ENCODE results near the gene BAD. TPM values are rescaled to one million over a fixed set of nuclear protein-coding genes. Genes with fewer than 3 reads are reported as not detected.

The BAD gene
- total RNA-seq, 1 experiment from 2014 or later = 23.3 TPM

DNA sequence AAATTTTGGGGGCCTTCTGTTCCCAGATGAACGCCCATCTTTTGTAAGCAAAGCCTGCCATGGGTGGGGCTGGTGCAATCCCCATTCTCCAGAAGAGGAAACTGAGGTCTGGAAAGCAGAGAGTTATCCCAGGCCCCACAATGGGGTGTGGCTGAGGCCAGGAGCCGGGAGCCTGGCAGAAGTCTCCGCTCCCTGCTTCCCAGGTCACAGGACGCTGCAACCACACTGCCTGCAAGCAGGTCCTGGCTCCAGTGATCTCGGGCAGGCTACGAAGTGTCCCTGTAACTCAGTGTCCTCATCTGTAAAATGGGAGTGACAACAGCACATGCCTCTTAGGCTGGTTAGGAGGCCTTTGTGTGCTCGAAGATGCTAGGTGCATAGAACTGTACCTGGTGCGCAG, 31.4 kb downstream of the BAD start:
- Histone ChIP-seq H3K79me2 (ENCODE audit: insufficient read depth, low read length) (no peaks in the 10 kb centered on the region; the same call in 1 of the 2 replicates), H2BK20ac (ENCODE audit: low read depth, low read length, poor library complexity, severe bottlenecking) (no peak overlapping the region), H2BK12ac (ENCODE audit: insufficient read length, low read depth, low read length) (no peak overlapping the region), H4K5ac (ENCODE audit: insufficient read length, low read depth, low read length) (no peak overlapping the region), H3K4me1 (ENCODE audit: insufficient read depth, low read length) (peaks cover 9% of the 10 kb centered on the region; the same call in 1 of the 2 replicates), H2BK120ac (ENCODE audit: low read depth, low read length, poor library complexity, severe bottlenecking) (no peak overlapping the region), H3K23me2 (ENCODE audit: insufficient read length, low read depth, low read length, poor library complexity, severe bottlenecking) (peaks cover 16% of the 10 kb centered on the region), H3K23ac (ENCODE audit: insufficient read length, low read depth, low read length) (no peak overlapping the region), H3K4ac (ENCODE audit: low read depth, low read length) (no peak overlapping the region), H4K20me1 (ENCODE audit: control insufficient read depth, insufficient read depth, insufficient read length) (no peaks in the 10 kb centered on the region), H3K14ac (ENCODE audit: insufficient read depth, low read length) (no peak overlapping the region), H3T11ph (ENCODE audit: low read length) (no peak overlapping the region), H3K9ac (ENCODE audit: extremely low read depth, insufficient read length, low read length) (no peak overlapping the region), H3K79me1 (ENCODE audit: insufficient read depth, low read depth, low read length, poor library complexity, severe bottlenecking) (peaks cover 3% of the 10 kb centered on the region), H2AFZ (ENCODE audit: low read length) (no peak overlapping the region), H3K18ac (ENCODE audit: insufficient read length, low read depth, low read length) (no peak overlapping the region), H3K27me3 (ENCODE audit: insufficient read depth, low read length) (no peaks in the 10 kb centered on the region), H3K56ac (ENCODE audit: insufficient read length, low read depth, low read length) (no peak overlapping the region), H2BK15ac (ENCODE audit: low read depth, low read length) (no peak overlapping the region), H3K9me3 (ENCODE audit: control insufficient read depth, low read depth, low read length) (no peaks in the 10 kb centered on the region), H3K27ac (ENCODE audit: insufficient read length, low read depth, low read length) (no peak overlapping the region), H4K91ac (ENCODE audit: insufficient read length, low read depth, low read length) (no peak overlapping the region), H3K4me2 (ENCODE audit: insufficient read depth, insufficient read length, low read length) (peak overlapping the region; percentile 19), H2AK5ac (ENCODE audit: insufficient read length, low read length) (no peak overlapping the region), H2BK5ac (ENCODE audit: insufficient read length, low read length) (no peak overlapping the region), H4K8ac (replicated peaks; ENCODE audit: insufficient read length, low read depth, low read length) (no peak overlapping the region)
- no peaks in the 10 kb centered on the region for H3K9me3 Mint-ChIP-seq
- no peak for DNase-seq
- no peak overlapping the region for H3K27ac Mint-ChIP-seq
- H3K36me3 Mint-ChIP-seq (ENCODE audit: insufficient read depth in 1 of 3, low read depth in 3 of 3) = peaks cover 20 to 39% (median 32%) of the 10 kb centered on the region in 3 experiments; a peak in 6 of 7 replicates
- WGBS (ENCODE audit: extremely low coverage, insufficient read length, low lambda C conversion rate) = no CpG with 5 or more reads among the region's 8 CpGs
- H3K4me3 Mint-ChIP-seq = peak overlapping the region; percentile 85 to 98
- no peaks in the 10 kb centered on the region for H3K27me3 Mint-ChIP-seq (ENCODE audit: low read depth)
- TF ChIP-seq, protein P1, sequence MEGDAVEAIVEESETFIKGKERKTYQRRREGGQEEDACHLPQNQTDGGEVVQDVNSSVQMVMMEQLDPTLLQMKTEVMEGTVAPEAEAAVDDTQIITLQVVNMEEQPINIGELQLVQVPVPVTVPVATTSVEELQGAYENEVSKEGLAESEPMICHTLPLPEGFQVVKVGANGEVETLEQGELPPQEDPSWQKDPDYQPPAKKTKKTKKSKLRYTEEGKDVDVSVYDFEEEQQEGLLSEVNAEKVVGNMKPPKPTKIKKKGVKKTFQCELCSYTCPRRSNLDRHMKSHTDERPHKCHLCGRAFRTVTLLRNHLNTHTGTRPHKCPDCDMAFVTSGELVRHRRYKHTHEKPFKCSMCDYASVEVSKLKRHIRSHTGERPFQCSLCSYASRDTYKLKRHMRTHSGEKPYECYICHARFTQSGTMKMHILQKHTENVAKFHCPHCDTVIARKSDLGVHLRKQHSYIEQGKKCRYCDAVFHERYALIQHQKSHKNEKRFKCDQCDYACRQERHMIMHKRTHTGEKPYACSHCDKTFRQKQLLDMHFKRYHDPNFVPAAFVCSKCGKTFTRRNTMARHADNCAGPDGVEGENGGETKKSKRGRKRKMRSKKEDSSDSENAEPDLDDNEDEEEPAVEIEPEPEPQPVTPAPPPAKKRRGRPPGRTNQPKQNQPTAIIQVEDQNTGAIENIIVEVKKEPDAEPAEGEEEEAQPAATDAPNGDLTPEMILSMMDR (conservative IDR thresholded peaks at IDR 0.05) = no peak
- H3K4me1 Mint-ChIP-seq = peaks cover 30 to 40% of the 10 kb centered on the region in 2 experiments
